ENCODE results near the gene OPCML. TPM values are rescaled to one million over a fixed set of nuclear protein-coding genes. Genes with fewer than 3 reads are reported as not detected.

Gene OPCML
- polyA plus RNA-seq, 1 donor (not counting 4 experiments of a cell fraction or from before 2014, with no cell fraction given): 0.04 TPM

DNA sequence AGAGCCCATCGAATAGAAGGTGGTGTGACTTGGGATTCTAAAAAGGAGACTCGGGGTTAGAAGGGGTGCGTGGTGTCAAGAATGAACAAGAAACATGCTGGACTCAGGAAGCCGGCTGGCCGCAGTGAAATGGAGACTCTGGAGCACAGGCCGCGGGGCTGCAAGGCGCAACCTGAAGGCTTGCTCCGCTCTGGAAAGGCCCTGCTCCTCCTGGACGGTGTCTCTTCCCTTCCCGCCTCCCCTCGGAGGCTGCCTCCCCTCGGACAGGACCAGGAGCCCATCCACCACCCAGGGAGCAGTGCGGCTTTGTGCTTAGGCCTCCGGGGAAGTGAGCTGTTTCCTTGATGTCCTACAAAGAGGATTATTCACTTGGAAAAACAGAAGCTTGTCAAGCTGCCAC, 170.1 kb downstream of the OPCML start:
- Histone ChIP-seq H3K4me3 (ENCODE audit: control insufficient read depth in 2 of 3, extremely low read depth in 1 of 3, insufficient read depth in 2 of 3, low read depth in 1 of 3, low read length in 3 of 3) (no peak overlapping the region), H3K27me3 (ENCODE audit: control insufficient read depth, extremely low read depth, insufficient read depth, low read length) (no peaks in the 10 kb centered on the region), H3K27ac (ENCODE audit: control insufficient read depth, insufficient read depth, low read length) (no peak overlapping the region), H4K20me1 (ENCODE audit: control insufficient read depth, extremely low read depth, insufficient read depth, low read length) (no peaks in the 10 kb centered on the region), H3K4me2 (ENCODE audit: control insufficient read depth, extremely low read depth, insufficient read depth, low read depth, low read length) (no peak overlapping the region), H3K4me1 (ENCODE audit: control insufficient read depth, extremely low read depth, insufficient read depth, low read length) (no peaks in the 10 kb centered on the region), H3K9me1 (ENCODE audit: control insufficient read depth, extremely low read depth, insufficient read depth, low read length) (no peaks in the 10 kb centered on the region), H3K36me3 (ENCODE audit: control insufficient read depth in 2 of 2, extremely low read depth in 1 of 2, insufficient read depth in 2 of 2, low read length in 2 of 2) (no peaks in the 10 kb centered on the region), H3K9me3 (ENCODE audit: control insufficient read depth, low read depth, low read length) (peaks cover 9% of the 10 kb centered on the region), H3K79me2 (ENCODE audit: control insufficient read depth, insufficient read depth, low read length) (no peaks in the 10 kb centered on the region), H3K9ac (ENCODE audit: control insufficient read depth, extremely low read depth, insufficient read depth, low read length) (no peak overlapping the region), H2AFZ (ENCODE audit: control insufficient read depth, low read length) (no peak overlapping the region)
- FAIRE-seq (no peak), DNase-seq (ENCODE audit: low read depth, low spot score) (no peak)
- TF ChIP-seq EZH2 (IDR thresholded peaks at IDR 0.05; ENCODE audit: low read length): no peak
- TF ChIP-seq, protein P1, sequence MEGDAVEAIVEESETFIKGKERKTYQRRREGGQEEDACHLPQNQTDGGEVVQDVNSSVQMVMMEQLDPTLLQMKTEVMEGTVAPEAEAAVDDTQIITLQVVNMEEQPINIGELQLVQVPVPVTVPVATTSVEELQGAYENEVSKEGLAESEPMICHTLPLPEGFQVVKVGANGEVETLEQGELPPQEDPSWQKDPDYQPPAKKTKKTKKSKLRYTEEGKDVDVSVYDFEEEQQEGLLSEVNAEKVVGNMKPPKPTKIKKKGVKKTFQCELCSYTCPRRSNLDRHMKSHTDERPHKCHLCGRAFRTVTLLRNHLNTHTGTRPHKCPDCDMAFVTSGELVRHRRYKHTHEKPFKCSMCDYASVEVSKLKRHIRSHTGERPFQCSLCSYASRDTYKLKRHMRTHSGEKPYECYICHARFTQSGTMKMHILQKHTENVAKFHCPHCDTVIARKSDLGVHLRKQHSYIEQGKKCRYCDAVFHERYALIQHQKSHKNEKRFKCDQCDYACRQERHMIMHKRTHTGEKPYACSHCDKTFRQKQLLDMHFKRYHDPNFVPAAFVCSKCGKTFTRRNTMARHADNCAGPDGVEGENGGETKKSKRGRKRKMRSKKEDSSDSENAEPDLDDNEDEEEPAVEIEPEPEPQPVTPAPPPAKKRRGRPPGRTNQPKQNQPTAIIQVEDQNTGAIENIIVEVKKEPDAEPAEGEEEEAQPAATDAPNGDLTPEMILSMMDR (optimal IDR thresholded peaks at IDR 0.05 in 1 of 3, IDR thresholded peaks at IDR 0.05 in 1 of 3, conservative IDR thresholded peaks at IDR 0.05 in 1 of 3; ENCODE audit: extremely low read depth in 1 of 3, insufficient read depth in 2 of 3, low read length in 3 of 3): no peak
- dilution Hi-C loops (cut with MboI; ENCODE audit: extremely low pct_ligation_motif_present, low sequenced_read_pairs): no loop called here

GRCh38 chr11:133361689-133361994, 170.7 kb downstream of the OPCML start:
- peaks cover 9% of the 10 kb centered on the region for H3K9me3 ChIP-seq (ENCODE audit: control insufficient read depth, low read depth, low read length)
- TF ChIP-seq, protein P1 (optimal IDR thresholded peaks at IDR 0.05 in 1 of 3, IDR thresholded peaks at IDR 0.05 in 1 of 3, conservative IDR thresholded peaks at IDR 0.05 in 1 of 3; ENCODE audit: extremely low read depth in 1 of 3, insufficient read depth in 2 of 3, low read length in 3 of 3): no peak
- TF ChIP-seq EZH2 (IDR thresholded peaks at IDR 0.05; ENCODE audit: low read length): no peak
- no peaks in the 10 kb centered on the region for H3K79me2 ChIP-seq (ENCODE audit: control insufficient read depth, insufficient read depth, low read length)
- H3K9ac ChIP-seq (ENCODE audit: control insufficient read depth, extremely low read depth, insufficient read depth, low read length): no peak overlapping the region
- dilution Hi-C loops (cut with MboI; ENCODE audit: extremely low pct_ligation_motif_present, low sequenced_read_pairs): no loop called here
- no peaks in the 10 kb centered on the region for H3K36me3 ChIP-seq (ENCODE audit: control insufficient read depth in 2 of 2, extremely low read depth in 1 of 2, insufficient read depth in 2 of 2, low read length in 2 of 2)
- no peaks in the 10 kb centered on the region for H3K4me1 ChIP-seq (ENCODE audit: control insufficient read depth, extremely low read depth, insufficient read depth, low read length)
- FAIRE-seq (no peak), DNase-seq (ENCODE audit: low read depth, low spot score) (no peak)
- H2AFZ ChIP-seq (ENCODE audit: control insufficient read depth, low read length): no peak overlapping the region
- H4K20me1 ChIP-seq (ENCODE audit: control insufficient read depth, extremely low read depth, insufficient read depth, low read length): no peaks in the 10 kb centered on the region
- H3K4me3 ChIP-seq (ENCODE audit: control insufficient read depth in 2 of 3, extremely low read depth in 1 of 3, insufficient read depth in 2 of 3, low read depth in 1 of 3, low read length in 3 of 3): no peak overlapping the region
- H3K4me2 ChIP-seq (ENCODE audit: control insufficient read depth, extremely low read depth, insufficient read depth, low read depth, low read length): no peak overlapping the region
- no peaks in the 10 kb centered on the region for H3K9me1 ChIP-seq (ENCODE audit: control insufficient read depth, extremely low read depth, insufficient read depth, low read length)
- no peaks in the 10 kb centered on the region for H3K27me3 ChIP-seq (ENCODE audit: control insufficient read depth, extremely low read depth, insufficient read depth, low read length)
- H3K27ac ChIP-seq (ENCODE audit: control insufficient read depth, insufficient read depth, low read length): no peak overlapping the region

Data from keratinocyte (primary cell).